Measurements from ENCODE around the gene STK24. TPM values are rescaled to one million over a fixed set of nuclear protein-coding genes. Genes with fewer than 3 reads are reported as not detected.
A peak's percentile ranks its signal among the peaks of the same experiment; 100 is the strongest.

Gene STK24
- total RNA-seq, 1 donor from 2014 or later: 17.0 TPM

DNA sequence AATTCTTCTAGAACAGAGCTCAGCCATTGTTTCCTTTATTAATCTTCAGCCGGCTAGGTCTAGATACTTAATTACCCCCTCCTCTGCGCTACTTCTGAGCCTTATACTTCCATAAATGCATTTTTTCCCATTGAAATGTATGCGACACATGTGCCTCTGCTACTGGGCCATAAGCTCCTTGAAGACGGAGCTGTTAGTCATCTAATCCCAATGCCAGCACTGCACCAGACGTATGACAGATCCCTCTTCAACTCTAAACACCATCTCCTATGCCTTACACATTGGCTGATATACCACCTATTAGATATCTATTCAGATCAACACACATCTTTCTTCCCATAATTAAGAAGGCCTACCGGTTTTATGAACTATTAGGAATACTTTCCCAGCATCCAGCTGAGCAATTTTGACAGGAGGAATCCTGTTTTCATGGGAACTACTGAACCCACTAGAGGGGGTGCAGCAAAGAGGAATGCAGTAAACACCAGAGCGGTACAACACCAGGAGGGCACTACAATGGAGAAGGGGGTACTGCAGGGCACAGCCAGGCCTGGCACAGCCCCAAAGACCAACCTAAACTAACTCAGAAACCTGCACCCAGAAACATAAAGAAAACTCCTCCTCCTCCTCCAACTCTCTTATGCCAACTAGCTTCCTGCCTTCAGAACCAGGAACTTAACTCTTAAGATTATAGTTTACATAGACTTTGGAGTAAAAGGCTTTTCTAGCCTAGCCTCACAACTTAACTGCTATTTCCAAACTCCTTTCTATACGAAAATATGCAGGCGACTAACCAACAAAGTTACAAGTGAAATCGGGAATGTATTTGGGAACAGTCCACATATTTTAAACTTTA, 18.7 kb downstream of the STK24 start:
- no peak for ATAC-seq
- DNase-seq (ENCODE audit: low spot score): no peak

GRCh38 chr13:98556968-98557631, 19.8 kb downstream of the STK24 start:
- DNase-seq (ENCODE audit: low spot score) (no peak), ATAC-seq (peak; percentile 59)

DNA sequence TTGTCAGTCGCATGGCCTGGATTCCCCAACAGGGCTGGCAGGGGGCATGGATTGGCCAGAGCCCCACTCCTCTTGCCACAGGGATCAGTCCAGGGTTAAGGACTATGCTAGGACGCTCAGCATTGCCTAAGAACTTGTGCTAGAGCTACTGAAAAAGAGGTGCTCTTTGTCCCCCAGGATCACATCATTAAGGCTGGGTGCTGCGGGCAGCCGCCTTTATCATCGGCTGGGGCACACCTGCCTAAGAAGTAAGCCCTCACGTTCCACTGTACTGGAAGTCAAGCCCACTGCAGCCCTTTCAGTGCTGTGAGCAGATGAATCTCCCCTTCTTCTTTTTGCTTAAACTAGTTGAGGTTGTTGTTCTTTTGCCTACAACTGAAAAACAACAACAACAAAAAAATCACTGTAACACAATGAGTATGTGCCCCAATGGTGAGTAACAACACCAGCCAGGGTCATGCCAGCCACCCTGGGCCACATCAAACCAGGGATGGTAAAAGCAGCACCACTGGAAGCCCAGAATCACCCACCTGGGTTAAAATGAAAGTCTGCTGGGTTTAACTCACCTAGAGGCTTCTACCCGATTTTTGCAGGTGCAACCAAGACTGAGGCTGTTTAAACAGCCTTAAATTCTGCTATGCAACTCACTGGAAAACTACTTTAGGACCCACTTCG, 20.6 kb downstream of the STK24 start:
- no peak for ATAC-seq
- no peak for DNase-seq (ENCODE audit: low spot score)

DNA sequence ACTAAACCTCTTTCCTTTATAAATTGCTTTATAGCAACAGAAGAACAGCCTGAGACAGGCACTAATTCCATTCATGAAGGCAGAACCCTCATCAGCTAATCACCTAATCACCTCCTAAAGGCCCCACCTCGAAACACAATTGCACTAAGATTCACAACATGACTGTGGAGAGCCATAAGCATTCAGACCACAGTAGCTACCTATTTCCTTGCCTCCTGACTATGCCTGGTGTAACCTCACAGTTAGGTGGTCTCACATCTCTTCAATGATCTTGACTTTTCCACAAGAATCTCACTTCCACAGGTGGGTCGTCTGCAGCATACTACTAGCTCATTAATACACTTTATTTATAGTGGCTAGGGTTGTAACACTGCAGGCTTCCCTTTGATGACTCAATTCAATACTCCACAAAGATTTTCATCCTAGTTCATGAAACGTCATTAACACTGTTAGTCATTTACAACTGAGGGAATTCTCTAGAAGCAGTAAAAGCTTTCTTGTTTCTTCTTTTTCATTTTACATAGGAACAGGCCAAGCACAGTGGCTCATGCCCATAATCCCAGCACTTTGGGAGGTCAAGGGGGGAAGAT, 27.1 kb downstream of the STK24 start:
- no peak for ATAC-seq
- DNase-seq (ENCODE audit: low spot score): no peak

- no peak for ATAC-seq
- DNase-seq (ENCODE audit: low spot score): no peak
Observed at GRCh38 chr13:98549006-98549727, 27.7 kb downstream of the STK24 start.

DNA sequence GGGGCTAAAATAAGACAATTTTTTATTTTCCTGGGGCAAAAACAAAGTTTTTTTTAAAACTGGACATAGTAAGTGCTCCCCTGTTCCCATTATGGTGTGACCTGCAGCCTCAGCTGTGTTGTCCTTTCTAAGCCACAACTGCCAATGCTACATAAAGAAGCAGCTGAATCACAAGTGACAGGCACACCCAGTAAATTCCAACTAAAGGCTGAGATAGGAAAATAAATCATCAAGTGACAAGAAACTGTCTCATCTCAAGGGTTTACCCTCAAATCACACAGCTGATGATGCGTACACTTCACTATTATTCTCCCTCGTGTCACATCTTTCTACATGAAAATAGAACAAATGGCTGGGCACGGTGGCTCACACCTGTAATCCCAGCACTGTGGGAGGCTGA, 28.7 kb downstream of the STK24 start:
- no peak for DNase-seq (ENCODE audit: low spot score)
- no peak for ATAC-seq

- ATAC-seq (no peak), DNase-seq (ENCODE audit: low spot score) (no peak)
Observed at GRCh38 chr13:98547455-98547854, 29.5 kb downstream of the STK24 start.

DNA sequence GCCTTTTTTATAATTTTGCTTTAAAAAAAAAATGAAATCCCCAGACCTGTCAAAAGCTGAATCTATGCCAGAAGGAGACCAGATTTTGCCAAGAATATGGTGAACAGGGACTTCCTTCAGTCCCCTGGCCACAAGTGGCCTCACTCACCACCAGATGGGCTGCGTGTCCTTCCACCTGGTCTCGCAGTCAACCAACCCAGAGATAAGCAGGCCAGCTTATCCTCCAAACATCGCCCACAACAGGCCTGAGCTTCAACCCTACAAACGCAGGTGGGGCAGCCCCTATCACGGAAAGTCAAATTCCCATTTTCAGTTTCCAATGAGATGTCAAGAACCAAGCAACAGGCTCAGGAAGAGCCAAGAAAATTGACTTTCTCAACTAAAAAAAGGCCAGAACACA, 30.5 kb downstream of the STK24 start:
- DNase-seq (ENCODE audit: low spot score): no peak
- no peak for ATAC-seq

DNA sequence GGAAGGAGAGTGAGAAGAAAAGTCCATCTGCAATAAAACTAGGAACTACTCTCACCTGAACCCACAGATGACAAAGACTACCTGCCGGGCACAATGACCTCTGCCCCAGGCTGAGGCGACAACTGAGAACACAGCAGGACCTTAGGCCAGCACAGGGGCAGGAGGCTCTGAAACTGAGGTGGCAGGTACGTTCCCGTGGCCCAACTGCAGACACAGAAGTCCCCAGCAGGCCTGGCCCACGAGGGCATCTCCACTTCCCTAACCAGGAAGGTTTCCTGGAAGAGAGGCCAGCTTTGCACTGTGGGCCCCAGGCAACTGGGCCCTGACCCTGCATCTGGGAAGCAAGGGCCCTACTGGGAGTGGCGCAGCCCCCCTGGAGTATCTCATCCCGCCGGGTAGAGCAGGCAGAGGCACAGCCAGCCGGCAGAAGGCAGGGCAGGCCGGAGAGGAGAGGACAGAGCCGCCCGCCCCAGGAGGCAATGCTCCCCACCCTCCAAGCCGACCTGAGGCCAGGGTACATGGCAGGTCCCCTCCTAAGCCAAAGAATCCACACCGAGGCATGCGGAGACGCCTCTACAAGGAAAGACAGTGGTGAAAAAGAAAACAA, 32.7 kb downstream of the STK24 start:
- ATAC-seq: peak; percentile 78
- DNase-seq (ENCODE audit: low spot score): no peak

DNA sequence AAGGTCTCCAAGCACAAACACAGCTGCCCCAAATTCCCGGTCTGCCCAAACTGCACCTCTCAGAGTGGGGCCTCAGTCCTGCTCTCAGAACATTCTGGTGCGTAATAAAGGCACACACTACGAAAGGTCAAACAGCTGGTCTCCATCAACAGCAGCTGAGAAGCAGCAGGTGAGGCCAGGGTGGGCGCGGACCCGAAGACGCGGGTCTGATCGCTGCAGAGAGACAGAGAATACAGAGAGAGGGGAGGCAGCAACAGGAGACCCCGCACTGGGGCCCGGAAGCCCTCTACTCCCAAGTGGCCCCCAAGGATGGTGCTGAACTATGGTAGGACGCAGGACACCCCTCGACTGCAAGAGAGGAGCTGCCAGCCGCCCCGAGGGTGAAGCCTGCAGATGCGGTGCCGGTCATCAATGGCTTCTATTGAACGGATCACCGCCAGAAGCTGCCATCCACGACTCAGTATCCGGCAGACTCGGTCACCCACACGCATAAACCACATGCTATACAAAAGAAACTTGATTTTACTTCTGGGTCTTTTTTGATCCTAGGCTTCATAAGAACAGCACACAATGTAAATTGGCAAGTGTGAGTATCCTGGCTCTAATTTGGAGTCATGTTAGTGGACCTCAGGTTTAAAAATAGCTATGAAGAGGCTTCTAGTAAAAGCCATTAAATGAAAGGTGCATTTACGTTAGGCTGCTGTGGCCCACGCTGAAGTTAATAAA, 33.4 kb downstream of the STK24 start:
- DNase-seq (ENCODE audit: low spot score): no peak
- ATAC-seq: no peak

GRCh38 chr13:98542568-98543377, 34.1 kb downstream of the STK24 start:
- ATAC-seq: peak; percentile 12
- DNase-seq (ENCODE audit: low spot score): no peak

DNA sequence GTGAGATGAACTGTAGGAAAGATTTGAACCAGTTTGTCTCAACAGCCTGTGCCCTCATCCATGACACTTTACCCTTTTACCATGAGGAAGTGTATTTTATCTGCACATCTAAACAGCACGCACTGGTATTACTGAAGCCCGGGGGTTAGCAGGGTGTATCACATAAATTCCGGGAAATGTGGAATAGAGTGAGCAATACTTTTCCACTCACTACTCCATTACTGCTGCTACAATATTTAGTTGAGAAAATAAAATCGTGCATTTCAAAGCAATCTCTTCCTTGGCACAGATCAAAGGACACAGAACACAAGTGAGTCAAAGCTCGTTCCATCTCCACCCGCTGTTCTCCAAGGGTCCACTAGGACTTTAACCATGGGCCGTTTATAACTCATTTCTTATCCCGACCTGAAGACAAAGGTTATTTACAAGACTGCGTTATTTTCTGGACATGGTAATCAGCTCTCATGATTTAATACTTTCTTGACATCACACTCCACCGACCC, 35.2 kb downstream of the STK24 start:
- DNase-seq (ENCODE audit: low spot score) (no peak), ATAC-seq (no peak)

DNA sequence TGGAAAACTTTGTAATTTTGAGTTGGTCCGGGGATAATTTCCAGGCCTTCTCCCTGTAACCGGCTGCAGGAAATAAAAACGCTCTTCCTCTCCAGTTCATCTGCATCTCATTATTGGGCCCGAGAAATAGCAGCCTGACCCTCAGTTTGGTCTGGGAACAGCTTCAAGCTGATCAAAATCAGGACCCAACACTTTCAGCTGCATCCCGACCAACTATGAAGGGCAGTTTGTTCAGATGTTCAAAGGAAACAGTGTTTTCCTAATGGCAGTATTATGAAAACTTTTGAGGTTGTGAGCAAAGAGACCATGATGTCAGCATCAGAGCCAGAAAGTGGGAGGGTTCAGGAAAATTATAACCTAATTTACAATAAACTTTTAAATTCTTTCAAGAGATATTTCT, 35.7 kb downstream of the STK24 start:
- ATAC-seq (no peak), DNase-seq (ENCODE audit: low spot score) (no peak)

DNA sequence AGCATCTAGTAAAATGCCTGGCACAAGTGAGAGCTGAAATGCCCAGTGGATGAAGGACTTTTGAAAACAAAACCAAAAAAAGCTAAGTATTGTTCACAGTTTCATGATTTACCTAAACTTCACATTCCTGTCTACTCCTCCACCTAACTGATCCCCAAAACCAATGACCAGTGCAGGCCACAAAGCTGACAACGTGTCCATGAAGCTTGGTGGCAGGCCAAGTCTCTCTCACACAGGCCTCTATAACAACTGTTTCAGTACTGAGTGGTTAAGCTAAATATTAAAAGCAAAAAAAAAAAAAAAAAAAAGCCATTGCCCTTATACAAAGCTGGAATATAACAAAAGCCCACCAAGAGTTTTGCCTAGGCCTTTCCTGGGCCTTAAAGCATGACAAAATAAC, 36.4 kb downstream of the STK24 start:
- no peak for ATAC-seq

DNA sequence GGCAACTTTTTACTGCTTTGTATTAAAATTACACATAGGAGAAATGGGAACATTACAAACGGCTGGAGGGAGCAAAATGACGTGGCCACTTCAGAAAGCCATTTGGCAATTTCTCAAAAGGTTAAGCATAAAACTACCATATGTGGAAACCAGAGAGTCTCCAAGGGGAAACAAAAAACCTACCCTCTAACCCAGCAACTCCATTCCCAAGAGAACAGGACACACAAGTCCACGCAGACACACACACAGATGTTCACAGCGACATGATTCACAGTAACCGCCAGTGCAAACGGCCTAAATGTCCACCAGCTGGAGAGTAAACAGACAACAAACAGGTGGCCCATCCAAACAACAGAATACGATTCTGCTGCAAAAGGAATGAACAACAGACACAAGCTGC, 37.2 kb downstream of the STK24 start:
- ATAC-seq (no peak), DNase-seq (ENCODE audit: low spot score) (no peak)

More for the DNA sequence above, 36.4 kb downstream of the STK24 start:
- no peak for DNase-seq (ENCODE audit: low spot score)

DNA sequence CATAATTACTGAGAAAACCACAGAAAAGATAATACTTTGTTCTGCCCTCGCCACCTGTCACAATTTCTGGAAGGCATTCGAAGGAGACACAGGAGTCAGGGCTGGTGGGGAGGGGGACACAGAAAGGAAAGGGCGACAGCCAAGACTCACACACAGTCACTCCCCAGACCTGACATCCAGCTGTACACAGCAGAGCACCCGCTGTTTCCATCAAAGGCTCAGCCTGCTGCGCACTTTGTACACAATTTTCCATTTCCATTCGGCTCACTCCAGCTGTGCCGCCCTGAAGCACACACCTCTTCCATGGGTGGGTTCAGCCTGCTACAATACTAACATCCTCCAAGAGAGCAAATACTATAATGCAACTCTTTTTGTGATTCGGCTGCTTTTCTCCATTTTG, 38.0 kb downstream of the STK24 start:
- ATAC-seq: no peak
- peak; percentile 33 for DNase-seq (ENCODE audit: low spot score)

- ATAC-seq: no peak
Observed at GRCh38 chr13:98537740-98538139, 39.2 kb downstream of the STK24 start.

DNA sequence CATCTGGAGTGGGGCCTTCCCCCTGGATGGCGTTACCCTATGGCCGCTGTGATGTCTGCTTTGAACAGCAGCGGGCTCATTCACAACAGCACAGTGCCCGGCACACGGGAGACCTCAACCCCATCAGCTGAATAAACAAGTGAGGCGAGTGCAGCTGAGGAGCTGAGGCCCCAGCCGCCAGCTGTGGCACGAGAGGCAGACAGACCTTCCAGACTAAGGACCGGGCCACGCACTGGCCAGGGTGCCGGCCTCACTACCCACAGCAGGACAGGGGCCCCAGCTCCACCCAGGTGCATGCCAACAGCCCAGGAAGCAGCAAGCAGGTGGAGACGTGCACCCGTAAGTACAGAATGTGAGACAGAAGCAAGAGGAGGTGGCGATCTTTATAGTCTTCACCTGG, 39.6 kb downstream of the STK24 start:
- no peak for DNase-seq (ENCODE audit: low spot score)
- no peak for ATAC-seq

More at GRCh38 chr13:98537740-98538139, 39.2 kb downstream of the STK24 start:
- no peak for DNase-seq (ENCODE audit: low spot score)

GRCh38 chr13:98536729-98537128, 40.2 kb downstream of the STK24 start:
- DNase-seq (ENCODE audit: low spot score): no peak
- no peak for ATAC-seq

Measured in left lobe of liver (tissue), 2 donors.